HL-60/S4 (cell line): ENCODE data around the gene ROR2.
"Not testable (repeated sequence)": the region's sequence is repeated elsewhere in the genome, so short reads cannot be mapped to it uniquely, and the experiment has no call there.

ENCODE experiments used
- in situ Hi-C: fragments of 300-500 bp; cut with MboI; formaldehyde crosslinking; loops from 2 replicates; pipeline ENCODE4 v1.14.3; 2022; ENCODE audit warnings: low sequenced_read_pairs

ROR2 gene

DNA sequence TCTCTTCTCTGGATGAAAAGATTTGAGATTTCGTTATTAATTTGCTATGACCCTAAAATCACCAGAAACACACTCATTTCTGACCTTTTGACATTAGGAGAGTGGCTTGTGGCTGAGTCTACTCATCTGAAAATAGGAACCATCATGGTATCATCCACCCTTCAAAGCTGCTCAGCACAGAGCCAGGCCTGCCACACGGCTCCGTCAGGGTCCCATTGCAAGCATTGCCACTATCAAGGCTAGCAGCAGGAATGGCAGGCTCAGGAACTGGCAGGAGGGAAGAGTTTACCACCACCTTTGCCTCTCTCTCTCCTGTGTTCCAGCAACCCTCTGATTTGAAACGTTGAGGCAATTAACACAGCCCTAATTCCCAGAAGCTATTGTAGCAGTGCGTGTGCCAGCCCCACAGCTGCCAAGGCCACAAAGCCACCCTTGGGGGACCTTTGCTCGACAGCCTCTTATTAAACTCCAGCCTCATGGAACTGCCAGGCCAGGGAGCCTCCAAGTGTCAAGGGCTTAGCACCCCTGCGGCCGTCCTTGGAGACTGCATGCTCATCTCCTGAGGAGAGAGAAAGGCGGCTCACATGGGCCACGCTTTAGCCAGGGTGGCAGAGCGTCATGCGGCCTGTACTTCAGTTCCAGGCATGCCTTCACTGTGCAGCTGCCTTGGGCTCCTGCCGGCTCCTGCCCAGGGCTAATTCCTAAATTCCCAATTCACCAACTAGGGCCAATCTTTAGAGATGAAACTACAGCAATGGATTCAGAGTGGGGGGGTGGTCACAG lies 145.9 kb downstream of the ROR2 start:
- in situ Hi-C loops, result no loop called here

DNA sequence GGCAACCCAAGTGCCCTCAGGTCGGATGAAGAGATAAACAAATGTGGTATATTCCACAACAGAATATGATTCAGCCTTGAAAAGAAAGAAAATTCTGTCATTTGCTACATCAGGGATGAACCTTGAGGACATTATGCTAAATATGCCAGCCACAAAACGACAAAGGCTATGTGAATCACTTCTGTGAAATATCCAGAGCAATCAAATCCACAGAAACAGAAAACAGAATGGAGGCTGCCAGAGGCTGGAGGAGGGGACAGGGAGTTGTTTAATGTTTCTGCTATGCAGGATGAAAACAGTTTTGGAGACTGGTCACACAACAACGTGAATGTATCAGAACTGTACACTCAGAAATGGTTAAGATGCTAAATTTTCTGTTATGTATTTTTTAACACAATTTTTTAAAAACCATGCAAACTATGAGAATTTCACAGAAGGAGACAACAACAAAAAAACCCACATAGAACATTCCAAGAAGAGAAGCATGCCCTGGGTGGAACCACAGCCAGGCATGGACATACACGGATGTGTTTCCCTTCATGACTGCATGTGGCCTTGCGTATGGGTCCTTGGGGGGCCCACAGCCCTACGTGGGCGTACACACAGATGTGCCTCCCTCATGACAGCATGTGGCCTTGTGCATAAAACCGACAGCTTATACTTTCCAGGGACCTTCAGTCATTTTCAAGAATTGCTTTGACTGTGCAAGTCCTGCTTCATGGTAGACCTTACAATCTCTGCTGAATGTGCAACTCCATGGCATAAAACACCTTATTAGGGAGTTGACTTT lies 146.7 kb downstream of the ROR2 start:
- in situ Hi-C loops, result no loop called here

DNA sequence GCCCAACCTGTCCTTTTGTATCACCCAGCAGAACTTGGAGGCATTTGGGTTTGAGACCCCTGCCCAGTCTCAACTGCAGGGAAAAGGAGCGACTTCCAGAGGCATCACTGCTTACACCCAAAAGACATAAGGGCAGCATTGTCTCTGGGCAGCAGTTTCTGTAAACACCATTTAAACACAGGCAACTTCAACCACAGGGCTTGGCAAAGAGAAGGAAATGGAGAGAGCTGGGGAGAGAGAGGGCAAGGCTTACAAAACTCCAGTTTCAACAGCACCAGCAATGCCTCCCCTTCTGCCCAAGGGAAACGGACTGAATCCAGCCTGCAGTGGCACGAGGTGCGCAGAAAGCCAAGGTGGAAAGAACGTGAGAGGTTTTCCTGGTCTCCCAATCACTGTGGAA lies 147.6 kb downstream of the ROR2 start:
- in situ Hi-C loops, result no loop called here

DNA sequence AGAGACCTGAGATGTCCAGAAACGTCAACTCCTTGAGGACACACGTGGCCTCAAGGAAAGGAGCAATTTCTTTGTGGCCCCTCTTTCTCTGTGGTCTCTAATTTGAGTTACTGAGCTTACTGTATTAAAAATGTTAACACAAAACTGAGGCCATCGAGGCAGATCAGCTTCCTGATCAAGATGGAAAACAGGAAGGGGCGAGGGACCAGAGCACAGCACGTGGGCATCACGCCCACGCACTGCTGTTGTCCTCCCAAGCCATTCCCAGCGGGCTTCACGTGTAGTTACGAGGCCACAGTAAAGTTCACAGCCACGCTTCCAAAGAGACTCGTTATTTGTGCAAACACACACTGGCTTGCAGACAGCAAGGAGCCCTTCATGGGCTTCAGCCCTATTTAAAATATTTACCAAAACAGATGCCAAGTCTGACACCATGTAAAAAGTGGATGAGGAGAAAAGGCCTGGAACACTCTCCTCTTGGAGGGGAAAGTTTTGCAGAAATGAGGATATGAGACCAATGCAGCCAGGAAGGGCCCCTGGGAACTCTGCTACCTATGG lies 149.5 kb downstream of the ROR2 start:
- in situ Hi-C loops, result no loop called here

DNA sequence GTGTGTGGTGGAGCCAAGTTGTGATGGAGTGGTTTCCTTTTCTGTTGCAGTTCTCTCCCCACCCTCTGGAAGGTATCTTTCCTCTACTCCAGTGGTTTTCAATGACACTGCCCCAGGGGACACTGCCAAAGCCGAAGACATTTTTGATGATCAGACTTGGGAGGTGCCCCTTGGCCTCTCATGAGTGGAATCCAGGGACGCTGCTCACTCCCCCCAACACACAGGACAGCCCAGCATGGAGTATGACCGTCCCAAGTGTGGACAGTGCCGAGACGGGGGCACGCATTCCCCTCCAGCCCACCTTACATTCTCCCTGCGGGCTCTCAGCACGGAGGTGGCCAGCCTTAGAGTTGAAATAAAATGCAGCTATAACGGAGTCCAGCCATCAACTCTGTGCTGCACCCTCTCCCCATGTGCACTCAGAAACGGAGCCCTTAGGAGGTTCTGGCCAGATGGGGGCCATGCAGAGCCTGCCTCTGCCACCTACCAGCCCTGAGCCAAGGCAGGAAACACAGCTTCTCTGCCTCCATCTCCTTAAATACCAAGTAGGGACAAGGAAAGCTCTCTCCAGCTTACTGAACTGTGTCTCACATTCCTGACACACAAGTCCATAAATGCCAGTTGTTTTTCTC lies 150.8 kb downstream of the ROR2 start:
- in situ Hi-C loops, result no loop called here

DNA sequence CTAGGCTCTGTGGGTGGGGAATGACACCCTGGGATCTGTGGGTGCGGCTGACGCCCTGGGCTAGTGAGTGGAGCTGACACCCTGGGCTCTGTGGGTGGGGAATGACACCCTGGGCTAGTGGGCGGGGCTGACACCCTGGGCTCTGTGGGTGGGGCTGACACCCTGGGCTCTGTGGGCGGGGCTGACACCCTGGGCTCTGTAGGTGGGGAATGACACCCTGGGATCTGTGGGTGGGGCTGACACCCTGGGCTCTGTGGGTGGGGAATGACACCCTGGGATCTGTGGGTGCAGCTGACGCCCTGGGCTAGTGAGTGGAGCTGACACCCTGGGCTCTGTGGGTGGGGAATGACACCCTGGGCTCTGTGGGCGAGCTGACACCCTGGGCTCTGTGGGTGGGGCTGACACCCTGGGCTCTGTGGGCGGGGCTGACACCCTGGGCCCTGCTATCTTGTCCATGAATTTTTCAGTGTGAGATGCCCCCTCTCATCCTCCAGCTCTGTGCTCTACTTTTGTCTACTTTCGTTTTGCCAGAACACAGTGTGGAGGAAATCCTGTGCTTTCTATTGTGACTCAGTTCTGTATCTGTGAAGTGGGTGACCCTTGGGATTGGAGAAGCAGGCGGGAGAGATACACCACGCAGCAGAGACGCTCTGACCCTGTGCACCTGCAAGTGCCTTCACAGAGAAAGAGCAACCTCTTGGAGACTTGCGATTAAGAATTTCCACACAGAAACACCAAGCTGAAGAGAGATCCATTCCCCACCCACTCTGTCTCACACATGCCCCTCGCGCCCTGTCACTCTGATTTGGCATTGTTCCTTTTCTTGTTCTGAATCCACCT lies 151.5 kb downstream of the ROR2 start:
- in situ Hi-C loops, result not testable (repeated sequence)

DNA sequence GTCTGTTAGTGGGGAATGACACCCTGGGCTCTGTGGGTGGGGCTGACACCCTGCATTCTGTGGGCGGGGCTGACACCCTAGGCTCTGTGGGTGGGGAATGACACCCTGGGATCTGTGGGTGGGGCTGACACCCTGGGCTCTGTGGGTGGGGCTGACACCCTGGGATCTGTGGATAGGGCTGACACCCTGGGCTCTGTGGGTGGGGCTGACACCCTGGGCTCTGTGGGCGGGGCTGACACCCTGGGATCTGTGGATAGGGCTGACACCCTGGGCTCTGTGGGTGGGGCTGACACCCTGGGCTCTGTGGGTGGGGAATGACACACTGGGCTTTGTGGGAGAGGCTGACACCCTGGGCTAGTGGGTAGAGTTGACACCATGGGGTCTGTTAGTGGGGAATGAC lies 152.5 kb downstream of the ROR2 start:
- in situ Hi-C loops, result not testable (repeated sequence)

DNA sequence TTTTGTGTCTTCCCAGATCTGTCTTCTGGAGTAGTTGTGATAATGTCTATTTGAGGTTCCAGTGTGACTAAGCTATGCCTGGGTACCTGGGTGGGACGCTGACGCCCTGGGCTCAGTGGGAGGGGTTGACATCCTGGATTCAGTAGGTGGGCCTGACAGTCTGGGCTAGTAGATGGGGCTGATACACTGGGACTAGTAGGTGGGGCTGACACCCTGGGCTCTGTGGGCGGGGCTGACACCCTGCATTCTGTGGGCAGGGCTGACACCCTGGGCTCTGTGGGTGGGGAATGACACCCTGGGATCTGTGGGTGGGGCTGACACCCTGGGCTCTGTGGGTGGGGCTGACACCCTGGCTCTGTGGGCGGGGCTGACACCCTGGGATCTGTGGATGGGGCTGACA lies 153.5 kb downstream of the ROR2 start:
- in situ Hi-C loops, result not testable (repeated sequence)

DNA sequence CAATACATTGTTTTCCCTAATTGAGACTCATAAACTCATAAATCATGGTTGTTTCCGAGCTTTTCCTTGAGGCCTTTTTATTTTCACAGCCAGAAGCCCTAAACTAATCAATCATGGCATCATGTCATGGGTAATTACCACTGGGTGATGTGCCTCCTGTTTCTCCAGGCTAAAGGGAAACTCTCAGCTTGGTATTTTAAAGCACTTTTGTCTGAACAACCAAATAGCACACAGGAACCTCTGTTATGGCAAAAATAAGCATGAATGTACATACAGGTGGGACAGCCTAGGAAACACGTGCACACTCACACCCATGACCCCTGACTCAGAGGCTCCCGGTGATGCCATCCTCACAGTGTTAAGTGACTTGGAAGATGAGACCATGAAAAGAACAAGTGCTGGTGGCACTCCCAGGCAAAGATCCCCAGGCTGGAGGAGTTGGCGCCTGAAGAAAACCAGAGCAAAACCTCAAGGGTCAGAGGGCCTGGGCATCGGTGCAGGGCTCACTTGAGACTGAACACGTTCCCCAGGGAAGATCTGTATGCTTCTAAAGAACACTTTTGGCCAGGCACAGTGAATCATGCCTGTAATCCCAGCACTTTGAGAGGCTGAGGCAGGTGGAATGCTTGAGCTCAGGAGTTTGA lies 154.3 kb downstream of the ROR2 start:
- in situ Hi-C loops, result no loop called here

DNA sequence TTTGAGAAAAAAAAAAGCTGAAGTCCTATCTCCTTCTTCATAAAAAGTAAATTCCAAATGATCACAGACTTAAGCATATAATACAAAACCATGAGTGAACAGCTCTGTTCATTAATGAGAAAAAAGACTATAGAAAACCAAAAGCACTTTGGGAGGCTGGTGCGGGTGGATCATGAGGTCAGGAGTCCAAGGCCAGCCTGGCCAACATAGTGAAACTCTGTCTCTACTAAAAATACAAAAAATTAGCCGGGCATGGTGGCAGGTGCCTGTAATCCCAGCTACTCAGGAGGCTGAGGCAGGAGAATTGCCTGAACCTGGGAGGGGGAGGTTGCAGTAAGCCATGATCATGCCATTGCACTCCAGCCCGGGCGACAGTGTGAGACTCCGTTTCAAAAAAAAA lies 156.7 kb downstream of the ROR2 start:
- in situ Hi-C loops, result not testable (repeated sequence)

DNA sequence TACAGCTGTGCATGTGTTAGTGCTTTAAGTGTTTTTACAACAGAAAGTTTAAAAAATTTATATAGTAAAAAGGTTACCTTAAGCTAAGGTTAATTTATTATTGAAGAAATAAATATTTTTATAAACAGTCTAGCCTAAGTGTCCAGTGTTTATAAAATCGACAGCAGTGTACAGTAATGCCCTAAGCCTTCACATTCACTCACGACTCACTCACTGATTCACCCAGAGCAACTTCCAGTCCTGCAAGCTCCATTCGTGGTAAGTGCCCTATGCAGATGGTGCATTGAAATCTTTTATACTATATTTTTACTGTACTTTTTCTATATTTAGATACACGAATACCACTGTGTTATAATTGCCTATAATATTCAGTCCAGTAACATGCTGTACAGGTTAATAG lies 159.1 kb downstream of the ROR2 start:
- in situ Hi-C loops, result no loop called here

DNA sequence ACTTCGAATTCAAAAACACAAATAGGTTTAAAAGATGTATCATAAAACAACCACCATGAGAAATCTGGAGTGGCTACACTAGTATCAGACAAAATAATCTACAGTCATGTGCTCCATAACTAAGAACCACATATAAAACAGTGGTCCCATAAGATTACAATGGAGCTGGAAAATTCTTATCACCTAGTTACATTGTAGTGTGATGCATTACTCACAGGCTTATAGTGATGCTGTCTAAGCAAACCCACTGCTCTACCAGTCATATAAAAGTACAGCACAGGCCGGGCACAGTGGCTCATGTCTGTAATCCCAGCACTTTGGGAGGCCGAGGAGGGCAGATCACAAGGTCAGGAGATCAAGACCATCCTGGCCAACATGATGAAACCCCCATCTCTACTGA lies 160.1 kb downstream of the ROR2 start:
- in situ Hi-C loops, result no loop called here

DNA sequence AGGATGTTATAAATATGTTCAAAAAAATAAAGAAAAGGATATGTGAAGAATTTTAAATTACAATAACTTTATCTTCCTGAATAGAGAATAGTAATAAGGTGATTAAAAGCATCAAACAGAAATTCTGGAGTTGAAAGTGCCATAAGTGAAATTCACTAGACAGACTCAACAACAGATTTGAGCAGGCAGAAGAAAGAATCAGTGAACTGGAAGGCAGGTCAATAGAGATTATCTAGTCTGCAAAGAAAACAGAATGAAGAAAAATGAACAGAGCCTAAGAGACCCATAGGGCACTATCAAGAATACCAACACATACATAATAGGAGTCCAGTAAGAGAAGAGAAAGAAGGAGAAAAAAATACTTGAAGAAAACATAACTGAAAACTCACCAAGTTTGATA lies 162.1 kb downstream of the ROR2 start:
- in situ Hi-C loops, result no loop called here

DNA sequence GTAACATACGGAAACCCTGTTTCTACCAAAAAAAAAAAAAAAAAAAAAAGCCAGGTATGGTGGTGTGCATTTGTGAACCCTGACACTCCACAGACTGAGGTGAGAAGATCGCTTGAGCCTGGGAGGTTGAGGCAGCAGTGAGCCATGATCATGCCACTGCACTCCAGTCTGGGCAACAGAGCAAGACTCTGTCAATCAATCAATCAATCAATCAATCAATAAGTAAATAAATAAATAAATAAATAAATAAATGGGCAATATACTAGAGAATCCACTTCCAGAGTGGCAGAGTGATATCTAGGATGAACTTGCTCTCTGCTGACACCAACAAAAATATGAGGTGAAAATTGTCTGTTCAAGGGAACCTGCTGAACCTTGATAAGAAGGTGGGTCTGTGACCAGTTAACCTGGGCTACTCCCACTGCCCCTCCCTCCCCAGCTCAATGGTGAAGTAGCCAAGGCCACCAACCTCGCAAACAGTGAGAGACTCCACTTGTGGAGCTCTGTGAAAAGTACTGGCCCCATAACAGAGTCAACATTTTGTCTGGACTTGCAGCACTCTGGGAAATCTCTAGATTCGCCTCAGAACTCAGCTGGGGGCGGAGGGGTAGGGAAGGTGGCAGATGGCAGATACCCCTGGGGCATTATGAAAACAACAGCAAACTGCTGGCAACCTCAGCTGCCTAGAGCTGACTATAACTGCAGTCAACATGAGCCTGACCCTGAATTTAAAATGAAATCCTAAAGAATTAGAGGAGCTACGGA lies 163.7 kb downstream of the ROR2 start:
- in situ Hi-C loops, result no loop called here

DNA sequence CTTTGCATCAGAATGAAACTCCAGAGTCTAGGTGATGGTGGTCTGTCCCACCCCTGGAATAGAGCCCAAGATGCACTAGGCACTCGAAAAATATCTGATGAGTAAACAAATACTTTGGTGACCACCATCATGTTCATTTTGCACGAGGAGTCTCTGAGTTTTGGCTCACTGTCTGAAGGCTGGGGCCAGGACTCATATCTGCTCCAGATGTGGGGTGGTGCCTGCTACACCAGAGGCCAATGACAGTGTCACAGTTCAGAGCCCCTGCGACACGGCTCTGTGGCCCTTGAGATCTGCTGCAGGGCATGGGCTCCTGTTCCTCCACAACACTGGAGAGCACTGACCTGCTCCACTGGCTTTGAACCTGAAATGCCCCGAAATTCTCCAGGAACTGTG lies 164.6 kb downstream of the ROR2 start:
- in situ Hi-C loops, result no loop called here

DNA sequence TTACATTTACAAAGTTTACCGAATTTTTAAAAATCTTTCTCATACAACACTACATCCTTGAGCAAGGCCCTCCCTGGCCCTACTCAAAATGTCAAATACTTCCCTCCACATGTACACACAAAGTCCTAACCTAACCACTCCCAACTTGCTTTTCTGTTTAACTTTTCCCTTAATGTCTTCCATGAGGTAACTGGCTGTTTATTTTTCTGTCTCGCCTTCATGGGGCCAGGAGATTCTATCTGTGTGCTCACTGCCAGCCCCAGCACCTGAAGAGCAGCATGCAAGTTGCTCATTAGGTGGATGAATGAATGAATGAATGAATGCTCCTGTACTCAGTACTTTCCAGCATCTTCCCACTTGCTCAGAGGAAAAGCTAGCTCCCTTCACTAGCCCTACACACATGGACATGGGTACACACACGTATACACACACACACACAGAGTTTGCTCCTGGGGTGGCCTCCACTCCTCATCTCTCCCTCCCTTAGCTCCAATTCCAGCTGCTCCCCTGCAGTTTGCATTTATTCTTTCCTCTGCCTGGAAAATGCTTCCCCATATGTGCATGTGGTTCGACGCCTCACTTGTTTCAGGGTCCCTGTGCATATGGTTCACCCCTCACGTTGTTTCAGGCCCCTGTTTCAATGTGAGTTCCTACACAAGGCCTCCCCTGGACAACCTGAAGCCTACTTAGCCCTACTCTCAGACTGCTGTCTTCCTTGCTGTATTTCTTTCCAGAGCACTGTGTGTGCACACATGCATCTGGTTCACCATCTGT lies 165.2 kb downstream of the ROR2 start:
- in situ Hi-C loops, result no loop called here

DNA sequence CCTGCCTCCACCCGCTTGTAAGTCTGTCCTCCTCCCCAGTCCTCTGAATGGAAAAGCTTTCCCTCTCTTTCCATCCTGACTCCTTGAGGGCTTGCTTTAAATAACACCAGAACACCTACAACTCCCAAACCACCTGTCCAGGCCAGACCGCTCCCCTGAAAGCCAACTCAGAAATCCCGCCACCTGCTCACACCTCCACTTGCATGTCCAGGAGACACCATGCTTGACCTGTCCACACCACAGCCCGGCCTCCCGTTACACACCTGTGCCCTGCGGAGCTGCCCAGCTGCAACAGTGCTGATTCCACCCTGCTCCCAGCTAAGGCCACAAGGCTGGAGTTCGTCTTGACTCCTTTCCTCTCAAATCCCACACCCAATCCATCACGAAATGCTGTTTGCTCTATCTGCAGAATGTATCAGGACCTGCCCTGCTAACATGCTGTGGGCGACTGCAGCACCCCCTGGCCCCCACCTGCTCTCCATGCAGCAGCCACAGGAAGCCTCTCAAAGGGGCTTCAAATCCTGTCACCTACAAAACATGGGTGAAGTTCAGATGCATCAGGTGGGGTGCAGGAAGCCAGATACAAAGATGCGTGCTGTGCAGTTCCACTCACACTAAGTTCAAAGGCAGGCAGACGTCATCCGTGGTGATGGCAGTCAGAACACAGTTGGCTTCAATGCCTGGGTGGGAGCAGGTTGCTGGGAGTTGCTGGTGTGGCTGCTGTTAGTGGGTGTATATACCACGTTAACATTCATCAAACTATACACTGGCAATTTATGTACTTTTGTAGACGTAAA lies 166.0 kb downstream of the ROR2 start:
- in situ Hi-C loops, result no loop called here

DNA sequence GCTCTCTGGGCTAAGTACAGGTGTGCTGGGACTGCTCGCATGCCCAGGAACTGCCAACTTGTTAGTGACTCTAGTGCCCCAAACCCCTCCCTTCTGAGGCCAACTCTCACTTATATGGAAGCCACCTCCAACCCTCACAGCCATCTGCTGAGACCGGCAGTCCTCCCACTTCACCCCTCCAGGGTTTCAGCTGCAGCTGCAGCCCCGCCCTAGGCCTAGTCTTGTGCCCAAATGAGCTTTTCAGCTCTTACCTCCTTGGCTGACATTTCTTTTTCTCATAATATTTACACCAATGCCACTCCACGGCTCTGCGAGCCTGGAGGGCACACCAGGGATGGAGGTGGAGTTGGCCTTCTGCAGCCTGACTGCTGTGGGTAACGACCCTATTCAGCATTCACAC lies 166.6 kb downstream of the ROR2 start:
- in situ Hi-C loops, result no loop called here
